Measurements from ENCODE around the gene CBR1.
A peak's percentile ranks its signal among the peaks of the same experiment; 100 is the strongest.

Gene CBR1

DNA sequence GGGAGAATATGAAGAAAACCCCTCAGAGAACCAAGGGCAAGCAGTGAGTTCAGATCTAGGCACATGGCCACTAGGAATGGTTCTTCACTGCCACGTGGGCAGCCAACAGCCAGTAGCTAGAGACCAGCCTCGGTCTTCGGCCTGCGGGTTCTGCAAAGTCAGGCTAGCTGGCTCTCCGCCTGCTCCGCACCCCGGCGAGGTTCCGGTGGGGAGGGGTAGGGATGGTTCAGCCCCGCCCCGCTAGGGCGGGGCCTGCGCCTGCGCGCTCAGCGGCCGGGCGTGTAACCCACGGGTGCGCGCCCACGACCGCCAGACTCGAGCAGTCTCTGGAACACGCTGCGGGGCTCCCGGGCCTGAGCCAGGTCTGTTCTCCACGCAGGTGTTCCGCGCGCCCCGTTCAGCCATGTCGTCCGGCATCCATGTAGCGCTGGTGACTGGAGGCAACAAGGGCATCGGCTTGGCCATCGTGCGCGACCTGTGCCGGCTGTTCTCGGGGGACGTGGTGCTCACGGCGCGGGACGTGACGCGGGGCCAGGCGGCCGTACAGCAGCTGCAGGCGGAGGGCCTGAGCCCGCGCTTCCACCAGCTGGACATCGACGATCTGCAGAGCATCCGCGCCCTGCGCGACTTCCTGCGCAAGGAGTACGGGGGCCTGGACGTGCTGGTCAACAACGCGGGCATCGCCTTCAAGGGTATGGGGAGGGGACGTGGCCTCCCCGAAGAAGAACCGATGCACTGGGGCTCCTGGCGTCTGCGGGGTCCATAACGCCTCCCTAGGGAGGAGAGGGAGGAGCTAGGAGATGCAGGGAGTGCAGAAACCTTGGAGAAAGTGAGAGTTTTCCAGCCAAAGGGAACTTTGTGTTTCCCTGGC, at the start of gene CBR1:
Gene CBR1, plus strand, starts transcription at position 312 of the 871 bp plus-strand sequence. Its CDS starts 92 bp downstream, at position 404.
- peak within 1 kb of the TSS; percentile 76 for H3K4me3 ChIP-seq (ENCODE audit: low read depth, low read length)
- in situ Hi-C loops (cut with HindIII; ENCODE audit: low sequenced_read_pairs): no loop called here
- TF ChIP-seq CTCF (IDR thresholded peaks at IDR 0.05; ENCODE audit: low read depth, low read length): no peak
- peak; percentile 95 for DNase-seq (ENCODE audit: low read depth, low spot score)

DNA sequence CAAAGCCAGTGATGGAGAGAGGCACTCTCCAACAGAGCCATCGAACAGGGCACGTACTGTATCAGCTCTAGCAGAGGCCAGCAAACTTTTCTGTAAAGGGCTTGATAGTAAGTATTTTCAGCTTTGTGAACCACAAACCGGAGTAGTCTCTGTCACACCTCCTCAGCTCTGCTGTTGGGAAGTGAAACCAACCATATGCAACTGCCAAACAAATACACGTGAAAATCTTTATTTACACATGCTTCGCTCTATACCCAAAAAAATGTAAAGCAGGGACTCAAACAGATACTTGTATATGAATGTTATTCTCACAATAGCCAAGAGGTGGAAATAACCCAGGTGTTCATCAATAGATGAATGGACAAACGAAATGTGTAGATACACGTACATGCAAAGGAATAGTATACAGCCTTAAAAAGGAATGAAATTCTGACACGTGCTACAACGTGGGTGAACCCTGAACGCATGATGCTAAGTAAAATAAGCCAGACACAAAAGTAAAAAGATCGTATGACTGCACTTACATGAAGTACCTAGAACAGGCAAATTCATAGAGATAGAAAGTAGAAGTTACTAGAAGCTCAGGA, 48.5 kb upstream of the CBR1 start:
- TF ChIP-seq CTCF (IDR thresholded peaks at IDR 0.05; ENCODE audit: low read depth, low read length): no peak
- H3K4me3 ChIP-seq (ENCODE audit: low read depth, low read length): no peak overlapping the region
- in situ Hi-C loops (cut with HindIII; ENCODE audit: low sequenced_read_pairs): no loop called here
- no peak for DNase-seq (ENCODE audit: low read depth, low spot score)

DNA sequence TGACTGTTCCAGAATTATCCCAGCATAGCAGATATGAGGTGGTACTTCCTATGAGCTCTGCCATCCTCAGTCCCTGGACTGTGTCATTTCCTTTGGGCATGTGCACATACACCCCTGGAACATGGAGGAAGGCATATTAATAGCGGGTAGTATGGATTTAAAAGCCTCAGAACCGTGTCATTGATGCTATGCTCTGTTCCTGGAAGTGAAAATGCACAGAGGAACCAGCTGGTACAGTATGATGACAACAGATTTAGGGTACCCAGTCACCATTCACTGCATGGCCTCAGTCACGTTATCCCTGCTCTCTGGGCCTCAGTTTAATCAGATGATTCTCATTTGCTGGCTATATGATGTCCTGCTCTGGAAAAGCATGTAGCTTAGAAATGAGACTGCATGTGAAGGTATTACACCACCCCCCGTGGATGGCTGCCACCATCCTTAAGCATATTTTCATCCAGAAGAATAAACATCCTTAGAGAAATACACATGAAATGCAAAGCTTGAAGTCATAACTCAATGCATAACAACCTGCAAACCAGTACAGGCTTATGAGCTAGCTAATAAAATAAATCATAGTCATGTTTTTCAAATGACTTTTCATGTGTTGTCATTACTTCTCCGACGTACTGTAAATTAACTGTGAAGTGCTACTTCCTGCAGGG, 47.3 kb upstream of the CBR1 start:
- no peak for TF ChIP-seq CTCF (IDR thresholded peaks at IDR 0.05; ENCODE audit: low read depth, low read length)
- DNase-seq (ENCODE audit: low read depth, low spot score): no peak
- in situ Hi-C loops (cut with HindIII; ENCODE audit: low sequenced_read_pairs): no loop called here
- no peak overlapping the region for H3K4me3 ChIP-seq (ENCODE audit: low read depth, low read length)

DNA sequence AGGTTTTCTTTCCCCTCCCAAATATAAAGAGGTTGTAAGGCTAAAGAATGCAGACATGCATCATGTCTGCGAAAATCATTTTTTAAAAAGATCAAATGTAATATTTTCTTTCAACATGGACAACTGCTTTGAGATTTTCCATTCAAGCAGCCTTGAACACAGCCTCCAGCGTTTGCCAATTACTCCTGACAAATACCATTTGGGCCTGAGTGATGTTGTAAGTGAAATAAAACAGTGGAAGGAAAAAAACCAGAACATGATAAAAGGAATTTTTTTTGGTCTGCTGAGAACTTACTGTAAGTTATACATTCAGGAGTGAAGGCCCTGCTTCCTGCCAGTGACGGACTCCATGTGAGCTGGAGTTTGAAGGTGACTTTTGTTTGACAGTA, 46.7 kb upstream of the CBR1 start:
- in situ Hi-C loops (cut with HindIII; ENCODE audit: low sequenced_read_pairs): no loop called here
- DNase-seq (ENCODE audit: low read depth, low spot score): no peak
- H3K4me3 ChIP-seq (ENCODE audit: low read depth, low read length): no peak overlapping the region
- TF ChIP-seq CTCF (IDR thresholded peaks at IDR 0.05; ENCODE audit: low read depth, low read length): no peak

DNA sequence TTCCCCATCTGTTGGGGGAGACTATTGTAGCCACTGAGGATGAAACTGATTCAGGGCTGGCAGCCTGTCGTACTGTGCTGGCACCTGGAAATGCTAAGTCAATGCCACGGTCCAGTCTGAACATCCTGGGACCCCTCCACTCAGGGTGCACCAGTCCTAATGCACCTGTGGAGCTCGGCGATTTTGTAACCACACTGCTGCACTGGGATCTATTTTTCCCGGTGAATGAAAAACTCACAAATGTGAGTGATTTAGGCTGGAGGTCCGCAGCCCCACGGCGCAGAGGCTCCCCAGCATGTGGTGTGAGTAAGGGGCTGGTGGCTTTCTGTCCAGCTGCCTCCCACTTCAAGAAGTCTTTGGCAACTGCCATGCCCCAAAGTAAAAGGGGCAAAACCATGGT, 45.0 kb upstream of the CBR1 start:
- H3K4me3 ChIP-seq (ENCODE audit: low read depth, low read length): no peak overlapping the region
- in situ Hi-C loops (cut with HindIII; ENCODE audit: low sequenced_read_pairs): no loop called here
- no peak for TF ChIP-seq CTCF (IDR thresholded peaks at IDR 0.05; ENCODE audit: low read depth, low read length)
- no peak for DNase-seq (ENCODE audit: low read depth, low spot score)

DNA sequence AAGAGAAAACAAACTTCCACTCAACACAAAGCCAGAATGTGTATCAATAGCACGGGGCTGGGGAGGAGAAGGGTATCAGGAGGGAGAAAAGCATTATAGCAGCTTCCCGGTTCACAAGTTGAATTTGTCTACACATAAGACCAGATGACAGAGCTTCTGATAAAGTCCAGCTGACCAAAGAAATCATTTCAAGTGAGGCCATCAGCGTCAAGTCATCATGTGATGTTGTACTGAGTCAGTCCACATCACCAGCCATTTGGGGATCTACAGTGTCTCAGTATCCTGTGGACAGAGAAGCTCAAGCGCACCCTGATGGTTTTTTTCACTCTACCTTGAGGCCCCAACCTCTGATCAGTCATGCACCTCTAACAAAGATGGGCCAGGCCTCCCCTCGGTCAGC, 42.5 kb upstream of the CBR1 start:
- H3K4me3 ChIP-seq (ENCODE audit: low read depth, low read length): no peak overlapping the region
- TF ChIP-seq CTCF (IDR thresholded peaks at IDR 0.05; ENCODE audit: low read depth, low read length): no peak
- no peak for DNase-seq (ENCODE audit: low read depth, low spot score)
- in situ Hi-C loops (cut with HindIII; ENCODE audit: low sequenced_read_pairs): no loop called here

All from astrocyte of the spinal cord (primary cell).